NCI-H2081 (cell line): ENCODE results near the gene SGMS1.
A peak's percentile ranks its signal among the peaks of the same experiment; 100 is the strongest.
"Not testable (repeated sequence)": the region's sequence is repeated elsewhere in the genome, so short reads cannot be mapped to it uniquely, and the experiment has no call there.

Experiments used
- DNase-seq, 2 experiments: peaks; one replicate each; lab custom pipeline; 2025; lab: John Stamatoyannopoulos, UW

SGMS1 gene

DNA sequence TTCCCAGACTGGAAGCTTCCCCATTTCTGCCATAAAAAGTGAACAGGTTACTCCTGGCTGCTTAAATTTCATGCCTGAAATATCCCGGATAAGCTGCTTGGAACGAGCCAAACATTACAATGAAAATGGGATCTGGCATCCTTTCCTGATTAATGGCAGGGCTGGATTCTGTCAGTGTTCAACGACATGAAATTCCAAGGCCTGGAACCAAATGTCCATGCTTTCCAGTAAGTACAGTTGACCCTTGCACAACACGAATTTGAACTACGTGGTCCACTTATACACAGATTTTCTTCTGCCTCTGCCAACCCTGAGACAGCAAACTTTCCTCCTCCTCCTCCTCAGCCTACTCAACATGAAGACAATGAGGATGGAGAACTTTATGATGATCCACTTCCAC lies 65.4 kb downstream of the SGMS1 start:
- no peak for DNase-seq

DNA sequence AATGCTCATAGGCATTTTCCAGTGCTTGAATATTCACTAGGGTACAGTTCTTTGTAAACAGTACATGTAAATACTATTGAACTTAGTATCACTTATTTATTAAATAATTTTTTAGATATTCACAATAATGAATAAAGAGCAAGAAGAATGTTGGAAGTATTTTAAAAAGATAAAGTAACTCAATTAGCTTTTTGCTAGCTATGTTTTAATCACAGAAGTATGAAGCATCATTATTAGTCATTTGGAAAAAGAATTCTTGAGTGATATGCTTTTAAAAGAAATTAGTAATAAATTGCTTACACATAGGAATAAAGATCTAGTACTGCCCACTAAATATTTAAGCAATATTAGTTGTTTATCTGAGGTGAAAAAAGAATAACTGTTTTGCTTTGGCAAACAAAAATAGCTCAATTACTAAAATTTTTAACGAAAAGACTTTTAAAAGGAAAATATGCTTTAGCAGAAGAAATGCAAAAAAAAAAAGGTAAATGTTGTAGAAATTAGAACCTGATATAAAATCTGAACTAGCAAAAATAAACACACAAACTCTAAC lies 66.5 kb downstream of the SGMS1 start:
- no peak for DNase-seq

GRCh38 chr10:50556237-50557120 lies 67.3 kb downstream of the SGMS1 start:
- no peak for DNase-seq

- peak in 1 of 2 experiments; percentile 4 for DNase-seq
Observed at GRCh38 chr10:50554995-50555568, 68.7 kb downstream of the SGMS1 start.

DNA sequence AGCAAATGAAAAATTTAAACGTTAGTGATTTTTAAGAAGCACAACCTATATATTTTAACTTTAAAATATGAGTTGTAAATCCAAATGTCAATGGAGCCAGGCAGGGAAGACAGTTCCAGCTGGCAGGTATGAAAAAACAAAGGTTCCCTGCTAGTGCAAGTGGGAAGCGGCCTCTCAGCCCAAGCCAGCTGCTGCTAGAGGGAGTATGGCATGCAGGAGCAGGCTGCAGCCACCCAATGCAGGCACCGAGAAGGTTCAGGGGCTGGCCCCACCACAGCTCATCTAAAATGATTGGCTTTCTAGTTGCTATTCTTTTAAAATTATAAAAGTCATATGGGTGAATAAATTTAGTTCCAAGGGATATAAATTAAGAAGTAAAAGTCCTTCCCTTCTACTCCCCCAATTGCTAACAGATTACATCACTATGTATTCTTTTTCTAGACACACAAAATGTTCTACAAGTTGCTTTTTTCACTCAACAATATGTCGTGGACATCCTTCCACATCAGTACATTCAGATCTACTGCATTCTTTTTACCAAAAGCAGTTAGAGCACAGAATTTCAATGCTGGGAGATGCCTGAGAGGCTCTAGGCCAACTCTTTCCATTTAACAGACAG lies 69.3 kb downstream of the SGMS1 start:
- peak in 1 of 2 experiments; percentile 10 for DNase-seq

DNA sequence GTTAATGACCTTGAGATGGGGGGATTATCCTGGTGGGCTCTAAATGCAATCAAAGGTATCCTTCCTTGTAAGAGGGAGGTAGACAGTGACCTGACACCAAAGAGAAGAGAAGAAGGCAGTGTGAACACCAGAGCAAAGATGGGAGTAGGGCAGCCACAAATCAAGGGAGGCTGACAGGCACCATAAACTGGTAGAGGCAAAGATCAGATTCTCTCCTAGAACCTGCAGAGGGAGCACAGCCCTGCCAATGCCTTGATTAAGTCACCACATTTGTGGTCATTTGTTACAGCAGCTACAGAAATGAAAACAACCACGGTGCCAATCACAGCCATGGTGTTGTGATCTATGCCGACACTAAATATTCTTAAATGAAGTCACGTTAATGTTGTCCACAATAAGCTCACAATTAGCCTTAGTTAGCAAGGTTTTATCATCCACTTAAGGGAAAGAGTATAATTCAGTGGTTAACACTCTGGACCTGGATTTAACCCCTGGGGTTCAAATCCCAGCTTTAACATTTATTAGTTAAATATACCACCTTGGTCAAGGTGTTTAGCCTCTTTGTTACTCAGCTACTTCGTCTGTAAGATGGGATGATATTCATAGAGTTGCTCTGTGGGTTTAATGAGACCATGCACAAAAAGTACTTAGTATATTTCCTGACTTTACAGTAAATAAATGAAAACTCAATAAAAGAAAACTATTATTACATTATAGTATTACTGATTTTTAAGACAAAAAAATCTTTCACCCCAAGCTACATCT lies 70.8 kb downstream of the SGMS1 start:
- DNase-seq, result no peak

GRCh38 chr10:50552308-50552707 lies 71.4 kb downstream of the SGMS1 start:
- DNase-seq, result no peak

DNA sequence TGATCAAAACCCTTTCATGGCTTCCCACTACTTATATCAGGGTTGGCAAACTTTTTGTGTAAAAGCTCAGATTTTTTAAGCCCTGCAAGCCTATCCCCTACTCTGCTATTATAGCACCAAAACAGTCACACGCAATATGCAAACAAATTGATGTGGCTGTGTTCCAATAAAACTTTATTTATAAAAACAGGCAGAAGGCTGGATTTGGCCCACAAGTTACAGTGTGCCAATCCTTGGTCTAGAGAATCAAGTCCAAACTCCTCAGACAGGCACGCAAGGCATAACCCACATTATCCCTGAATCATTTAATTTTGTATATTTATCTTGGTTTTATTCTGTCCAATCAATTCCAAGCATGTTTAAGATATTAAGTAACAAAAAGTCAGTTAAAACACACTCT lies 71.9 kb downstream of the SGMS1 start:
- no peak for DNase-seq

DNA sequence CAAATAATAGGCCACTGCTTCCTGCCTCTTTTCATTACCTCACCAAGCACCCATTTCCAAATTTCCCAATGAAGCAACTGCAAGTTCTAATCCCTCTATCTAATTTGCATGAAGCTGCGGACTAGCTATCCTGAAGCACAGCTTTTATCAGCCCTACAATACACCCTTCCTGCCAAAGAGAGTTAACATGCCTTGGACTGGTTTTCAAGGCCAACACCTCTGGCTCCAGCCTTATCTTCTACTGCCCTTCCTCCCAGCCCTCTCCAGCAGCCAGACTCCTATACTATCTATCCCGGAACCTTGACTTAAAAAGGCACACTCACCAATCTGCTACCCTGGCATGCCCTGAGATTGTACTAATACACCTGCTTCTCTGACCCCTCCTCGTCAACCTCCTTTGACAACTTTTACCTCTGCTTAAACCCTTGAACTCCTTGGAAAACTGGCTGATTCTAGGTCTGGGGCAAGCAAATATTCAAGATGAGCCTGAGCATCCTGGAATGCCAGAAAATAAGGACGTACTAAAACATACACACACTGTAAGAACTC lies 73.4 kb downstream of the SGMS1 start:
- DNase-seq, result no peak

- DNase-seq, result not testable (repeated sequence)
Observed at GRCh38 chr10:50549186-50549585, 74.6 kb downstream of the SGMS1 start.

GRCh38 chr10:50548481-50548880 lies 75.3 kb downstream of the SGMS1 start:
- DNase-seq, result not testable (repeated sequence)

DNA sequence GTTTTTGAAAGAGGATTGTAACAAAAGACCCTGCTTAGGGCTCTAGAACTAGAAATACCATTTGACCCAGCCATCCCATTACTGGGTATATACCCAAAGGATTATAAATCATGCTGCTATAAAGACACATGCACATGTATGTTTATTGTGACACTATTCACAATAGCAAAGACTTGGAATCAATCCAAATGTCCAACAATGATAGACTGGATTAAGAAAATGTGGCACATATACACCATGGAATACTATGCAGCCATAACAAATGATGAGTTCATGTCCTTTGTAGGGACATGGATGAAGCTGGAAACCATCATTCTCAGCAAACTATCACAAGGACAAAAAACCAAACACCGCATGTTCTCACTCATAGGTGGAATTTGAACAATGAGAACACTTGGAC lies 77.5 kb downstream of the SGMS1 start:
- DNase-seq, result not testable (repeated sequence)

DNA sequence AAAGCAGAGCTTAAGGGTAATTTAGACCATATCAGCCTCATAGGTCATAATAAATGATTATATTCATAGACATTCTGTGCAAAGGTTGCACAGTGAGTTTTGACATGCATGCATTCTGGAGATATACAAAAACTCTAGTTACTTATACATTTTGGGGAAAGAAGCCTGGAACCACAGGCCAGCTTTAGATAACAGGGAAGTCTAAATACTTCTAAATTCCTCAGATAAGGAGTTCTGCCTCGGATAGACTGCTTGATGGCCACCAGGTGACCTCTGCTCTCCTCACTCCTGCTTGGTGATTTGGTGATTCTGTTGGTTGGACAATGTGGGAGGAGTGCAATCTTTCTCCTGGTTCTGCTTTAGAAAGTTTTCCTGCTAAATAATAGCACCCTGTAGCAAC lies 77.9 kb downstream of the SGMS1 start:
- no peak for DNase-seq

GRCh38 chr10:50544857-50545429 lies 78.8 kb downstream of the SGMS1 start:
- DNase-seq, result no peak

DNA sequence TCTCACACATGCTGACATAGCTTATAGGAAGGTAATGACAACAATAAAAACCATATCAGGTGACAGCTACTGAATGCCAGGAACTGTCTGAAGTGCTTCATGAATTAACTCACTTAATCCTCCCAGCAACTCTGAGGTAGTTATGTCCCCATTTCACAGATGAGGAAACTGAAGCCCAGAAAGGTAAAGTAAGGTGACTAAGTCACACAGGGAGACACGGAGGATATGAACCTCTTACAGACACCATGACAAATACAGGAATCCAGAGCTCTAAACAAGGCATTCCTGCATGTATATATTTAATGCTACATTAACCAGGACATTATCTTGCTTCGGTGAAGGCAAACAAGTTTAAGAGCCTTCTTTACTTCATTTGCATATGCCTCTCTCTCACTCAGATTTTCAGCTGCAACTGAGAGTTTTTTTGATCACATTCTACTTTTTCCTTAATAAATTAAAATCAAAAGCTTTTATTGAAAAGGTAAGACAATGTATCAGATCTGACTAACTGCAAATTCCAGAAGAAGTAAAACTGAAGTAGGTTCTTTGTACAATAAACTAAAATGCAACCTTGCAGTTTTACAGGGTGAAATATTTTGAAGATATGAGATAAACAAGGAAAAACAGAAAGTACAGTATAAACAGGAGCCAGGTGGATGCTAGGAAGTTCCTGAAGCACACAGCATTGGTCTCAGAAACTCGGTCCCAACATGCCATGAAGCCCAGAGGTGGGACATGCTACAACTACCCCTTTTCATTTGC lies 79.5 kb downstream of the SGMS1 start:
- no peak for DNase-seq

DNA sequence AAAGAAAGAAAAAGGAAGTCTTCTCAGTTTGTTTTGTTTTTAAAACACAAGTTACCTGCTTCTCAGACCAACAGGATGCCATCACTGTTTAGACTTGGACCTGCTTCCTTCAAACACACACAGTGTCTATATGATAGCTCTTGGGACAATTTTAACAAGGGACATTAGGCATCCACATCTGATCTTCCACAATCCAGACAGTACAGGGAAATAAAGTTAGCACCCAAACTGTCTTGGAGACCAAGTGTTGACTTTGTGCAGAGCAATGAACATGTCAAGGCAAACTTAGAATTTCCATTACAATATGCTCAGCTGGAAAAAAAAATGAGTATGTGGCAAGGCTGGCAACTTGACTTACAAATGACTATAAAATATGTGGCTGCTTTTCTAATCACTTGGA lies 80.9 kb downstream of the SGMS1 start:
- no peak for DNase-seq

GRCh38 chr10:50541921-50542320 lies 81.8 kb downstream of the SGMS1 start:
- no peak for DNase-seq

DNA sequence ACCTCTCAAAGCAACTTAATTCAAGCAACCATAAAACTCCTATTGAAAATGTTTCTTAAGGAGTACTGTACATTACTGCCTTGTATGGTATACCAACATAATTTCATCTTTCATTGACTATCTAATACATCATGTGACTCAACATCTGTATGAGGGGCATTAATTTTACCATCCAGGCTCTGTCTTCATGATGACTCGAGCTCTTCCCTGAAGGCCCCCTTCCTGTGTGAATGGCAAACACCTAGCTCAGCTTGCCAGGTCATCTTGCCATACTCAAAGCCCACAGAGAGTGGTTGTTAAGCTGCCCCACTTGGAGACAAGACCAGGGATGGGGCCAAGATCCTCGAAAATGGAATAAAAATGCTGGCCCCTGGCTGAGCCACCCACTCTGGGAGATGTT lies 82.4 kb downstream of the SGMS1 start:
- DNase-seq, result no peak

- no peak for DNase-seq
Observed at GRCh38 chr10:50540826-50541122, 83.0 kb downstream of the SGMS1 start.

DNA sequence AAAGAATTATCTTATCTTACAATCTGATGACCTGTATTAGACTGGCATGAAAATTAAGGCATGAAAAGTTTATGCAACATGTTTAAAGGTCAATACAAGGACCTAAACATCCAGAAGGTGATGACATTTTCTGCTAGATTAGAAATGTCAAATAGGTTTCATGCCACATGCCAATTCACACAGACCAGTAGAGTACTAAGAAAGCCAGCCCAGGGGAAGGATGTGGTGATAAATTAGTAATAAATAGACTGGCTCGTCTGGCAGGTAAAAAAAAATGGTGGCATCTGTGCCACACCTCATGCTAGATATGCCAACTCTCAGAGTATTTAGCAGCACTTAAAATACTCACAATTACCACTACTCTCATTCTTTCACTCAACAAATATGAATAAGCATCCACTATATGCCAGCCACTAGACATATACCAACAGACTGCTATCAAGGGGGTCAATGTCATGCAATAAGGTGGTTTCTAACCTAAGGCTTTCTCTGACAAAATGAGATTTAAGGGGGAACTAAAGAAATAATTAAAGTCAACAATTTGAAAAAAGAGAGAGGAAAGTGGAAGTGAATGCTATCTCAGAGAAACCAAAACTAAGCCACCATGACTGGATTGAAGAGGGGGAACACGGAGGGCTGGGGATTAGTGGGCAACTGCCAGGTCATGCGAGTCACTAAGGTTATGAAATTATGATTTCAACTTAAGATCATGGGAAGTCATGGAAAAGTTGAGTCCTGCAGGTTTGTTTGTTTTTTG lies 83.5 kb downstream of the SGMS1 start:
- no peak for DNase-seq
